T-helper 2 cell (primary cell): ENCODE measurements around the gene OAS1.

ENCODE experiments used
- DNase-seq, 5 experiments: peaks; one replicate each; pipeline versions ENCODE4 v3.0.0 to v3.0.0-alpha.2; 2012 to 2022
- total RNA-seq, 2 donors: gene quantifications; one replicate each; lab custom pipeline; 2026; lab: John Stamatoyannopoulos, UW

The OAS1 gene
- total RNA-seq: 10.6 to 19.8 reads per million in 2 donors

DNA sequence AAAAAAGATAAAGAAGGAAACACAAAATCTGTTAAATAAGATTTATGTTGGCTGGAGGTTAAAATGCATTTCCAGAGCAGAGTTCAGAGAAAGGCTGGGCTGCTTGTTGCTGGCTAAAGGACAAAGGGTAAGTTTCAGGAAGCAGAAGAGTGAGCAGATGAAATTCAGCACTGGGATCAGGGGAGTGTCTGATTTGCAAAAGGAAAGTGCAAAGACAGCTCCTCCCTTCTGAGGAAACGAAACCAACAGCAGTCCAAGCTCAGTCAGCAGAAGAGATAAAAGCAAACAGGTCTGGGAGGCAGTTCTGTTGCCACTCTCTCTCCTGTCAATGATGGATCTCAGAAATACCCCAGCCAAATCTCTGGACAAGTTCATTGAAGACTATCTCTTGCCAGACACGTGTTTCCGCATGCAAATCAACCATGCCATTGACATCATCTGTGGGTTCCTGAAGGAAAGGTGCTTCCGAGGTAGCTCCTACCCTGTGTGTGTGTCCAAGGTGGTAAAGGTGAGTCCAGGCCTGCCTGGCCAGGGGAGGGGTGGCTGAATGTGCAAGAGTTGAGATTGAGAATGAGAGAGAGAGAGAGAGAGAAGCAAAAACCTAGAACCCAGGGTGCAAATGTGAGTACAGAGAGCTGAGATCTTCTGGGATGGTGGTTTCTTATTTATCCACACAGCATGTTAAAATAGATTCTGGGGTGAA lies at the start of gene OAS1:
TSS of gene OAS1 (plus strand) at position 251 of the 703 bp plus-strand sequence. CDS start at position 329, 78 bp downstream.
- DNase-seq: peak in 2 of 5 experiments; percentile 16 to 79

DNA sequence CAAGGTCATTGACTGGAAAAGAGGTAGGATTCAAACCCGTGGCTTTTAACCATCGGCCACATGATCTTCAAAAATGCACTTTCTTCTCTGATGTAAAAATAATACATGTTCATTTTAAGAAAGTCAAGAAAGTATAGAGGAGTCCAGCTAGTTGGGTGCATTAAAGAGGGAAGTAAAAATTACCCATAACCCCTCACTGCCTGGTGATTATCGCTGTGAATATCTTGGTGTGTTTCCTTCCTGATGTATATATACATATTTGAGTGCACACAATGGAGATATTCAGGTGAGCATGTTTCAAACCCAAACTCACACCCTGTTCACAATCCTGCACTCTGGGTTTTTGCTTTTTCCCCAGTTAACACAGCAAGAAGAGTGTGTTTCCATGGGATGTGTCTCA lies 47.5 kb upstream of the OAS1 start:
- DNase-seq: no peak

DNA sequence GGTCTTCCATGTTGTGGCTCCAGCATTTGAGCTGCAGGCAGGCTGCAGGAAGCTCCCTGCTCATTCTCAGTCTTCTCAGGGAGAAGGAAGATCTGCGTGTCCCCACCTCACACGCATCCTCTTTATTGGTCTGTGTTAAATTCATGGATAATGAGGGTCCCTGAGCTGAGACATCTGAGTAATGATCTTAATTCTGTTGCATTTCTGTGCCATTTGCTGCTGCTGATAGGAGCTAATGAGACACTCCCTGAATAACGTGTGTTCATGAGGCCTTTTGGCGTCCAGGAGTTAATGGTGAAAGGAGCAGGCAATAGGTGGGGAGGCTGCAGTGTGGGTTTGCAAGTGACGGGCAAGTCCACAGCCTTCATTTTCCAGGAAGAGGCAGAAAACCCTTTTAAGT lies 46.6 kb upstream of the OAS1 start:
- no peak for DNase-seq

- DNase-seq: no peak
Measured at GRCh38 chr12:112861284-112861683, 45.5 kb upstream of the OAS1 start.

GRCh38 chr12:112862636-112863290 lies 44.0 kb upstream of the OAS1 start:
- DNase-seq: no peak

DNA sequence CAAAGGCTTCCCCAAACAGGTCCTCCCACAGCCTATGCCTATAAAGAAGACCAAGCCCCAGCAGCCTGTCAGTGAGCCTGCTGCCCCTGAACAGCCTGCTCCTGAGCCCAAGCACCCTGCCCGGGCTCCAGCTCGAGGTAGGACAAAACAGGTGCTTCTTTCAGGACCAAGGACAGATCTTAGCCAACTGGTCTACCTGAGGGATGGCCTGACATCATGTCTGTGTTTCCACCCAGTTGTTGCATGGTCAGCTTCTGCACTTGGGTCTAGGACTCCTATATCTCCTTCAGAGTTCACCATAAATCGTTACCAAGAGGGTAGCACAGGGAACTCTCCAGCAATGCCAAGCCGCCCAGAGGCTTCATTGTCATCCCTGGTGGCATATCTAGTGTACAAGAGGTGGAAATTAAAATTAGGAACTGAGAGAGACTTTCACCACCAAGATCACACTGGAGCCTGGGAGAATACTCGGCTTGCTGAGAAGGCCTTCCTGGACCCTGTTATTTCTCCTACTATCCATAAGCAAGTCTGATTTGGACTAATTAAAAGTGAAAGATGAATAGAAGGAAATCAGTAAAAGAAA lies 38.2 kb upstream of the OAS1 start:
- DNase-seq: peak in 1 of 5 experiments; percentile 12

GRCh38 chr12:112869091-112869490 lies 37.7 kb upstream of the OAS1 start:
- no peak for DNase-seq

DNA sequence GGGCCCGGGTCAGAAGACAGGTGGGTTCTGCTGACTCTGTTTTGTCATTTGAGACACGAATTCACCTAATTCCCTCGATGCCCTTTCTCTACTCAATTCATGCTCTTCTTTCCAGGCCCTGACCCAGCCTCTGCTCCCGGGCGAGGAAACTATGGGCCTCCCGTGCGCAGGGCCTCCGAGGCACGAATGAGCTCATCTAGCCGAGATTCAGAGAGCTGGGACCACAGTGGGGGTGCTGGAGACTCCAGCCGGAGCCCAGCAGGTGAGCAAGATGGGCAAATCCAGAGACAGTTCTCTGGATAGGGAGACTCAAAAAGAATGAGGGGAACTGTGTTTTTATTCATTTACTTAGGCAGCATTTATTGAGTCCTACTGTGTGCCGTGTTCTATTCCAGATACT lies 37.0 kb upstream of the OAS1 start:
- DNase-seq: no peak

DNA sequence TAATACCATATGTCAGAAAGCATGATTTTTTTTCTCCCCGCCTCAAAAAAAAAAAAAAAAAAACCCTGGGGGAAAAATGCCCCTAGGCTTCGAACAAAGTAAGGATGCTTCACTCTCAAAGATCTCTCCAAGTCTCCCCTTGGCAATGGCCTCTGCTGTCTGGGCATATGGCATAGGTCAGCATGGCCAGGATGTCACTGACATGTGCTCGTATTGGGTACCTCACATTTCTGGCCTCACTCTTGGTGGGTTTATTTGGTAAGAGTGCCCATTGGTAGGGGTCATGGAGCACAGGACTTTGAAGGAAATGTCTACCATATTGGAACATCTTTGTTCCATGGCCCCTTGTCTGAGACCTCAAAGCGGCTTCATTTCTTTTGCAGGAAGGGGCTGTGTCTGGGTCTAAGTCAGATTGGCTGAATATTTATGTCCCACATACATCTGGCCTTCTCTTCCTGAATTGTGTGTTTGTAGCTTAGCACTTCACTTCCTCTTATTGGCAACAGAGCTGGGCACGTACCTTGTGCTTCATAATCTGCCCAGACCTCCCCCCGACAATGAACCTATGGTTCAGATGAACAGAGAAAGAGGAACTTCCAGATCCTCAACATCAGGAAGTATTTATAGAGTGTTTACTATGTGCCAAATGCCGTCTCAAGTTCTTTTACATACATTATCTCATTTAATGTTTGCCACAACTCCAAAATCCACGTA lies 36.3 kb upstream of the OAS1 start:
- no peak for DNase-seq

GRCh38 chr12:112875608-112876007 lies 31.2 kb upstream of the OAS1 start:
- no peak for DNase-seq

DNA sequence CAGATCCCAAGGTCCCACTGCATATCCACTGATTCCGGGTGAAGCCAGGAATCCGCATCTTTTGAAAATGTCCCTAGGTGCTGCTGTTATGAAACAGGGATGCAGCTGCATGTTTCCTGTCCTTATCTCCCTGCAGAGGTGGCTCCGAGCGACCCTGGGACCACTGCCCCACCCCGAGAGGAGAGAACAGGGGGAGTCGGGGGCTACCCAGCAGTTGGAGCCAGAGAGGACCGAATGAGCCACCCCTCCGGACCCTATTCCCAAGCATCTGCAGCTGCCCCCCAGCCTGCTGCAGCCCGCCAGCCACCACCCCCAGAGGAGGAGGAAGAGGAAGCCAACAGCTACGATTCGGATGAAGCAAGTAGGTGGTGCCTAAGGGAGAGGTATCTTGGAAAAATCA lies 30.3 kb upstream of the OAS1 start:
- DNase-seq: no peak

GRCh38 chr12:112877006-112877405 lies 29.8 kb upstream of the OAS1 start:
- no peak for DNase-seq

- no peak for DNase-seq
Measured at GRCh38 chr12:112878488-112878887, 28.3 kb upstream of the OAS1 start.

DNA sequence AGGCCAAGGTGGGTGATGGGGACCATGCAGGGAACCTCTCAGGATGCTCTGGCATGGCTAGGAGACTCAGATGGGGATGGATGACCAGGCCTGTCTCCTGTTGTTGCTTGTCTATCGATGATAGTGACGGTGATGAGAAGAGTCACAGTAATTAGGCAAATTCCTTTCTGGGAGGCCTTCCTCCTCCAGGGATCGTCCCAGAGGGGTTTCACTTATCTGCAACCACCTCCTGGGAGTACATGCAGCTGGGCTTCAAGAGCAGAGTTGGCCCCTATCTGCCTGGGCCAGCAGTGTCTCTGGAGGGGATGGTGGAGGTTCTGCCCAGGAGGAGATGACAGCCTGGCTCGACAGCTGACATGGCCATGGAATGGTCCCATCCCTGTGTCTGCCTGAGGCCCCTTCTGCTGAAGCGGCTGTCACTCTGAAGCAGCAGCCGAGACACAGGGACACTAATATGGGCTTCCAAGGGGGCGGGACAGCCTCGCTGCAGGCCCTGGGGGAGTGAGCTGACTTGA lies 27.5 kb upstream of the OAS1 start:
- DNase-seq: no peak

GRCh38 chr12:112881602-112882001 lies 25.2 kb upstream of the OAS1 start:
- DNase-seq: no peak

- DNase-seq: no peak
Measured at GRCh38 chr12:112885236-112885635, 21.5 kb upstream of the OAS1 start.

DNA sequence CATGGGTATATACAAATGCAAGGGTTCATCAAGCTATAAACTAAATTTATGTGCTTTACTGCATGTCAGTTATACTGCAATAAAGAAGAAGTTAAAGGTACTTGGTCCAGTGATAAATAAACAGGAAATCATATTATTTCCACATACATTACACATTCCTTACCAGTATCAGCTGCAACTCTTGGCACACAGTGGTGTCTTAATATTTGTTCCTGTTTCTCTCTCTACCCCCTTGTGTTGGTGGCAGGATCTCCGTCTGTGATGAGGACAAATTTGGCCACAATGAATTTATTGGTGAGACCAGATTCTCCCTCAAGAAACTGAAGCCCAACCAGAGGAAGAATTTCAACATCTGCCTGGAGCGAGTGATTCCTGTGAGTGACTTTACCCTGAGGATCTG lies 19.2 kb upstream of the OAS1 start:
- no peak for DNase-seq

DNA sequence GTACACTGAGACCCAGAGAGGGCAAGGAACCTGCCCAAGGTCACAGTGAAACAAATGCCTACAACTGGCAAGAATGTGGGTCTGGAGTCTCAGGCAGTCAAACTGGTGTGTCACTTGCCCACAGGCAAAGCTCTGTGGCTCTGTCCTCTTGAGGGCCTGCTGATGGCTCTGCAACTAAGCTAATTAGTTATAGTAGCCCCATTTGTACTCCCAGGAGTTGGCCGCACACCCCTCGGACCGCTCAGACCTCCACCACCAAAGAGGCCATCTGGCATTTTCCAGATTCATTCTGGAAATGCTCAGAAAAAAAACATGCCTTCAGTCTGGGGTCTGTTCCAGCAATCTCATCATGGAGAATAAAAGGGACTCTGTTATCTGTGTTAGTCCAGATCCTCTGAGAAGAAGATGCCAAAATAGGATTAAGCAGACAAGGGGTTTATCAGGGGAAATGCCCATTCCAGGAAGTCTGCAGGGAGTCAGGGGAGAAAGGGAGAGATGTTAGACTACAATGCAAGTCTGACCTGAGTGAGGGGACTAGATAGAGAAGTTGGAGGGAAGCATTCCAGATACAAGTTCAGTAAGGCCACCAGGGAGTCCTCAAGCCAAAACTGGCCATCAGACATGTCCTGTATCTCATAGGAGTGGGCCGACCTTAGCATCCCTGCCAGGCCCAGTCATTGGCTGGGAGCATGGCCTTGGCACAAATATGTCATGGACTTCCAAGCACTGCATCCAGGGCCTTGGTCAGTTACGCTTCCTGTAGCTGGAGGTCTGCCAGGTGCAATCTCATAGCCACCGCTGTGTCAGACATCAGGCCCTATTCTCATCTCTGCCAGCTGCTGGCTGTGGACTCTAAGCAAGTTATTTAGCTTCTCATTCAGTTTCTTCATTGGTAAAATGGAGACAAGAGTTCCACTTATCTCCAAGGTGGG lies 15.4 kb upstream of the OAS1 start:
- DNase-seq: no peak

GRCh38 chr12:112892856-112893255 lies 13.9 kb upstream of the OAS1 start:
- DNase-seq: no peak

DNA sequence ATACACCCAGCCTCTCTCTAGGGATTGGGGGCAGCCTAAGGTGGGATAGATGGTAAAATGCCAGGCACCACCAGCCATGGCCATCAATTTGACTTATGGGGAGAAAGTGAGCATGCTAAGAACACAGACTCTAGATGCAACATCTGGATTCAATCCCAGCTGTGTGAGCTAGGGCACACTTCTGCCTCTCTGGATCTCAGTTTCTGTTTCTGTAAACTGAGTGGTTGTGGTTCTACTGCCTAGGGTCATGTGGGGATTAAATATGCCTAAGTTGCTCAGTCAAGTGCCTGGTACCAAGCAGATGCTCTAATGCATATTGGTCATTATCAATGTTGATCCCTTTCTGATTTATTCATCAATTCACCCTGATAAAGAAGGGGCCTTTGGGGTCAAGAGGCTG lies 12.6 kb upstream of the OAS1 start:
- DNase-seq: no peak

- no peak for DNase-seq
Measured at GRCh38 chr12:112898380-112898779, 8.4 kb upstream of the OAS1 start.
